Activated naive CD4-positive, alpha-beta T cell treated with anti-CD3 and anti-CD28 coated beads for 36 hours (primary cell): ENCODE data around the gene ZNF212. TPM values are rescaled to one million over a fixed set of nuclear protein-coding genes. Genes with fewer than 3 reads are reported as not detected.

Experiments
- CTCF ChIA-PET: fragments of 350-600 bp; sonication (Branson Sonifier 250); formaldehyde crosslinking; loops from one replicate; lab custom pipeline; 2021; ENCODE audit warnings: antibody characterized with exemption; lab: Charles Lee
- DNase-seq: peaks from one replicate; pipeline ENCODE4 v3.0.0-alpha.2; 2020
- H3K27ac Mint-ChIP-seq: one replicate; pipeline ENCODE4 v1.8.0; 2021; ENCODE audit warnings: mild to moderate bottlenecking, mixed read lengths
- H3K27me3 Mint-ChIP-seq: one replicate; pipeline ENCODE4 v1.8.0; 2021; ENCODE audit warnings: low read depth, mixed read lengths
- H3K36me3 Mint-ChIP-seq: one replicate; pipeline ENCODE4 v1.8.0; 2021; ENCODE audit warnings: low read depth, mixed read lengths
- H3K4me1 Mint-ChIP-seq: one replicate; pipeline ENCODE4 v1.8.0; 2021; ENCODE audit warnings: low read depth, mixed read lengths
- H3K4me3 Mint-ChIP-seq: one replicate; pipeline ENCODE4 v1.8.0; 2021; ENCODE audit warnings: mild to moderate bottlenecking, moderate library complexity, mixed read lengths
- H3K9me3 Mint-ChIP-seq: one replicate; pipeline ENCODE4 v1.8.0; 2021; ENCODE audit warnings: mixed read lengths
- intact Hi-C: fragments of 100-400 bp; cut with micrococcal nuclease; formaldehyde crosslinking; loops from one replicate; pipeline ENCODE4 v1.15.1; 2023
- total RNA-seq, 2 experiments: library from RNA; stranded (reverse); gene quantifications; one replicate each; pipeline ENCODE4 v1.2.3, GENCODE V29; 2021

Gene ZNF212
- total RNA-seq = 10 to 100 TPM in 1 of 2 experiments, 1 to 10 TPM in 1; 9.0 to 10.4 TPM

DNA sequence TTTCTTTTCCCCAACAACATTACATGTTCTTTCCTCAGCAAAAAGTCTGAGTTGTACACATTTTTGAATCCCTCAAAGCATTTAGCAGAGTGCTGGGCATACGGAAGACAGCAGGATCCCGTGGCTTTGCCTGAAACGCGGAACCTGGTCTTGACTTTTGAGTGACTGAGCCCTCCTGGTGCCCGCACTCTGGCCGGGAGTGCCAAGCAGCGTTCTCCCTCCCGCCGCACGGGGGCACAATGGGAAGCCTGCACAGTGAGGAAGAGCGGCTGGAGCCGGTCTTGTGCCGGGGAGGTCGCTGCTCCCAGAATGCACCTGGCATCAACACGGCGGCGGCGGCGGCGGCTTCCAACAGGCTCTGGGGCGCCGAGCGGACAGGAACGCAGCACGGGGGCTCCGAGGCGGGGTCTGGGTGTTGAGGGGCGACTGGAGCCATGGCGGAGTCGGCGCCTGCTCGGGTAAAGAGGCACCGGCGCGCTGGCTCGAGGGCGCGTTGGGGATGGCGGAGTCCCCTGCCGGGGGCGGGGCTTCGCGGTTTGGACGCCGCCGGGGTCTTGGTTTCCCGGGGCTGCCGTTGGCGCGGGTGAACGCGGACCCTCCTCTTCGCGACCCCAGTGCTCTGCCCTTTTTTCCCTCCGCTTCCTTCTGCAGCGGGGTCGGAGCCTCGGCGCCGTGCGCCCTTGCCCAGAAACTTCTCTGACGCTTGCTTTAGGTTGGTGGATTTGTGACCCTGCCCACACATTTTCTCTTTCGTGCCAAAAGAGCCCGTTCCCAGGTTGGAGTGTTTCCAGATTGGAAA lies at the start of gene ZNF212:
ZNF212 (plus strand) TSS at position 307 of the 799 bp plus-strand sequence; CDS start at position 435, 128 bp downstream.
- peaks cover 8% of the 10 kb centered on the region for H3K9me3 Mint-ChIP-seq
- peaks cover 38% of the 10 kb centered on the region for H3K4me1 Mint-ChIP-seq
- intact Hi-C loops = loop anchor here (1.0 to 10.0 kb wide), 9 partner anchors 9 to 545 kb away; partner anchors contain the start of genes CUL1, ZNF746 and ZNF783
- peaks cover 11% of the 10 kb centered on the region for H3K36me3 Mint-ChIP-seq
- peak; percentile 93 for DNase-seq
- peak within 1 kb of the TSS; percentile 90 for H3K27ac Mint-ChIP-seq
- H3K27me3 Mint-ChIP-seq = no peaks in the 10 kb centered on the region
- CTCF ChIA-PET = interaction anchor here (0.8 to 0.9 kb wide), 2 partner anchors 10 to 21 kb away, joined by 3 to 5 read pairs; no protein-coding TSS in a partner anchor
- peak within 1 kb of the TSS; percentile 89 for H3K4me3 Mint-ChIP-seq

DNA sequence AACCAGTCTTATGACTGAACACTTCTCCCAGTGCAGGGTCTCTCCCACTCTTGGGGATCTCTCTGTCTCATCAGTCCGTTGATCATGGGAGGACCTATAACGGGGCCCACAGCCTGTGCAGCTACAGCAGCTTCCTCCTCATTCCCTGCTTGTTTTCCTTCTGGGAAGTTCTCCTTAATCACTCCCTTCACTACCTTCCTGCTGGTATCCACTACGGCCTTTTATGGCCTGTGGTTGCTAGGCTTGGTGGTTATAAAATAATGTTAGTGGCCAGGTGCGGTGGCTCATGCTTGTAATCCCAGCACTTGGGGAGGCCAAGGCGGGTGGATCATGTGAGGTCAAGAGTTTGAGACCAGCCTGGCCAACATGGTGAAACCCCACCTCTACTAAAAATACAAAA lies 47.6 kb upstream of the ZNF212 start:
- peak overlapping the region; percentile 66 for H3K4me3 Mint-ChIP-seq
- H3K9me3 Mint-ChIP-seq = no peaks in the 10 kb centered on the region
- intact Hi-C loops = no loop called here
- H3K36me3 Mint-ChIP-seq = peaks cover under 1% of the 10 kb centered on the region
- no peak for DNase-seq
- peaks cover 9% of the 10 kb centered on the region for H3K4me1 Mint-ChIP-seq
- CTCF ChIA-PET = interaction anchor here (1.3 kb wide), 1 partner anchor 101 kb away, joined by 3 read pairs; no protein-coding TSS in a partner anchor
- H3K27me3 Mint-ChIP-seq = no peaks in the 10 kb centered on the region
- no peak overlapping the region for H3K27ac Mint-ChIP-seq

- no peak for DNase-seq
- peaks cover 20% of the 10 kb centered on the region for H3K36me3 Mint-ChIP-seq
- H3K9me3 Mint-ChIP-seq = no peaks in the 10 kb centered on the region
- CTCF ChIA-PET = interaction anchor here (0.6 to 3.0 kb wide), 17 partner anchors 15 to 301 kb away, joined by 3 to 7 read pairs (median 5); partner anchors contain the start of genes ZNF398, ZNF425, ZNF777 and ZNF783
- intact Hi-C loops = loop anchor here (1.0 to 5.0 kb wide), 6 partner anchors 48 to 430 kb away; partner anchors contain the start of genes PDIA4, ZNF398 and ZNF425
- peak overlapping the region; percentile 63 for H3K27ac Mint-ChIP-seq
- peak overlapping the region; percentile 81 for H3K4me3 Mint-ChIP-seq
- no peaks in the 10 kb centered on the region for H3K27me3 Mint-ChIP-seq
- H3K4me1 Mint-ChIP-seq = peaks cover 30% of the 10 kb centered on the region
Measured at GRCh38 chr7:149194799-149195179, 44.7 kb upstream of the ZNF212 start.

DNA sequence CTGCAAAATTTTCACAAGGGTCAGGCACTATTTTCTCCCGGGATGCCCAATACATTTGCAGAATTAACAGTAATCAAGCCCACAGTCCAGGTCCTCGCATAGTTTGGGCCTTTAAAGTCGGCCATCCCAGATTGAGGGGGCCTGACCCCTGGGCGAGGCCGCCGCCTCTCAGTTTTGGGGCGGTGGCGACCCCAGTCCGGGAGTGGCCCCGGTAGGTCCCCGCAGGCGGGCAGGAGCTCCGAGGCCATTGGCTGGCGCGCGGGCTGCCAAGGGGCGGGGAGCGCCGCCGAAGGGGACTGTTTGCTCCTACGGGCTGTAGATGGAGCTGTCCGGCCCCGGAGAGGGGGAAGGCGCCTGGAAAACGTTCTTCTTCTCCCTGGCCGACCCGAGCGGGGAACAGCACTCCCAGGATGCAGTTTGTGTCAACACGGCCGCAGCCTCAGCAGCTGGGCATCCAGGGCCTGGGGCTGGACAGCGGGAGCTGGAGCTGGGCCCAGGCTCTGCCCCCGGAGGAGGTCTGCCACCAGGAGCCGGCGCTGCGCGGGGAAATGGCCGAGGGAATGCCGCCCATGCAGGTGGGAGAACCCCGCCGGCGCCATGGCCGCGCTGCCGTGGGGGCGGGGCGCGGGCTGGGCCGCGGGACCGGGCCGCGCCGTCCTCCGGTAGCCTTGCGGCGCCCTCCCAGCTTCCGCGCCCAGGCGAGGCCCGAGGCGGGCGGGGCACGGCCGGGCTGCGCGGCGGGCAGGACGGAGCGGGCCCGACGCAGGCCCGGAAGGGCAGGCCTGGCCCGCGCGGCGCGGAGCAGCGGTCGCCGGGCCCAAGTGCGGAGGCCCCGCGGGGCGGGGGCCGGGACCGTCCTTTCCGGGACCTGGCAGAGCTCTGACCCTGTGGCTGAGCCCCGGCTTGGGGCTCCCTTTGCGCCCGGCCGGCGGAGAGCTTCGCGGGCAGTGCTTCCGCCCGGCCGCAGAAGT lies 44.0 kb upstream of the ZNF212 start, which contains the start of gene ZNF282:
ZNF282 (plus strand) TSS at position 367 of the 971 bp plus-strand sequence; CDS start at position 411, 44 bp downstream.
- peaks cover 25% of the 10 kb centered on the region for H3K36me3 Mint-ChIP-seq
- intact Hi-C loops = loop anchor here (1.0 to 5.0 kb wide), 10 partner anchors 44 to 429 kb away; partner anchors contain the start of genes PDIA4, ZNF212, ZNF398 and ZNF425
- H3K27ac Mint-ChIP-seq = peak within 1 kb of the TSS; percentile 78
- CTCF ChIA-PET = interaction anchor here (0.6 to 3.0 kb wide), 20 partner anchors 10 to 301 kb away, joined by 3 to 8 read pairs (median 4); partner anchors contain the start of genes ZNF398, ZNF425, ZNF777 and ZNF783
- peak; percentile 85 for DNase-seq
- peaks cover 30% of the 10 kb centered on the region for H3K4me1 Mint-ChIP-seq
- peak within 1 kb of the TSS; percentile 85 for H3K4me3 Mint-ChIP-seq
- no peaks in the 10 kb centered on the region for H3K9me3 Mint-ChIP-seq
- no peaks in the 10 kb centered on the region for H3K27me3 Mint-ChIP-seq

- Mint-ChIP-seq H3K9me3 (no peaks in the 10 kb centered on the region), H3K4me1 (peaks cover 29% of the 10 kb centered on the region), H3K36me3 (peaks cover 29% of the 10 kb centered on the region), H3K27me3 (no peaks in the 10 kb centered on the region), H3K4me3 (peak overlapping the region; percentile 85), H3K27ac (peak overlapping the region; percentile 78)
- intact Hi-C loops = loop anchor here (1.0 to 5.0 kb wide), 5 partner anchors 43 to 301 kb away; partner anchors contain the start of genes ZNF212 and ZNF746
- peak; percentile 17 for DNase-seq
- CTCF ChIA-PET = interaction anchor here (1.0 to 3.0 kb wide), 13 partner anchors 11 to 227 kb away, joined by 3 to 8 read pairs (median 6); partner anchors contain the start of genes ZNF398, ZNF425 and ZNF783
Measured at GRCh38 chr7:149196151-149196704, 43.2 kb upstream of the ZNF212 start.

GRCh38 chr7:149196705-149197171 lies 42.7 kb upstream of the ZNF212 start:
- CTCF ChIA-PET = interaction anchor here (1.6 to 3.0 kb wide), 3 partner anchors 50 to 226 kb away, joined by 3 to 7 read pairs (median 6); partner anchors contain the start of gene ZNF398
- Mint-ChIP-seq H3K36me3 (peaks cover 33% of the 10 kb centered on the region), H3K27ac (peak overlapping the region; percentile 78), H3K9me3 (no peaks in the 10 kb centered on the region), H3K4me1 (peaks cover 30% of the 10 kb centered on the region), H3K4me3 (peak overlapping the region; percentile 85), H3K27me3 (no peaks in the 10 kb centered on the region)
- DNase-seq = peak; percentile 13
- intact Hi-C loops = loop anchor here (1.0 to 5.0 kb wide), 5 partner anchors 43 to 300 kb away; partner anchors contain the start of genes ZNF212 and ZNF746

DNA sequence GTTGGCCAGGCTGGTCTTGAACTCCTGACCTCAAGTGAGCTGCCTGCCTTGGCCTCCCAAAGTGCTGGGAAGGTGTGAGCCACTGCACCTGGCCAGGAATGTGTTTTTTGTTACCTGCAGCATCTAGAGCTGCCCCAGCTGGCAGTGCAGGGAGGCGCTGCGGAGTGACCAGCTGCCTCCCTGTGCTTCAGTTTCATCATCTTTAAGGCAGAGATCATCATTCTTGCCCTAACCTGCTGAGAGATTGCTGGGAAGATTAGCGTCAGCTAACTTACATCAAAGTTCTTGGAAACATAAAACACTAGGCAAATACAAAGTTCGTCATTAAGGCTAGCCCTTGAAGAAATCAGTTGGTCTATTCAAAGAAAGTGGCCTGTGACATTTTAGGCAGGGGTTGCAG lies 41.8 kb upstream of the ZNF212 start:
- H3K27ac Mint-ChIP-seq = no peak overlapping the region
- no peak for DNase-seq
- no peaks in the 10 kb centered on the region for H3K9me3 Mint-ChIP-seq
- CTCF ChIA-PET = interaction anchor here (1.6 kb wide), 1 partner anchor 225 kb away, joined by 3 read pairs; no protein-coding TSS in a partner anchor
- H3K36me3 Mint-ChIP-seq = peaks cover 35% of the 10 kb centered on the region
- no peaks in the 10 kb centered on the region for H3K27me3 Mint-ChIP-seq
- peaks cover 31% of the 10 kb centered on the region for H3K4me1 Mint-ChIP-seq
- peak overlapping the region; percentile 85 for H3K4me3 Mint-ChIP-seq
- intact Hi-C loops = loop anchor here (1.0 to 5.0 kb wide), 3 partner anchors 12 to 299 kb away; partner anchors contain the start of gene ZNF746

GRCh38 chr7:149198161-149198816 lies 41.2 kb upstream of the ZNF212 start:
- Mint-ChIP-seq H3K36me3 (peaks cover 40% of the 10 kb centered on the region), H3K27me3 (no peaks in the 10 kb centered on the region), H3K9me3 (no peaks in the 10 kb centered on the region), H3K4me3 (no peak overlapping the region), H3K4me1 (peaks cover 31% of the 10 kb centered on the region), H3K27ac (no peak overlapping the region)
- intact Hi-C loops = loop anchor here (1.0 to 5.0 kb wide), 2 partner anchors 11 to 211 kb away; no protein-coding TSS in a partner anchor
- CTCF ChIA-PET = no interaction called here
- no peak for DNase-seq

DNA sequence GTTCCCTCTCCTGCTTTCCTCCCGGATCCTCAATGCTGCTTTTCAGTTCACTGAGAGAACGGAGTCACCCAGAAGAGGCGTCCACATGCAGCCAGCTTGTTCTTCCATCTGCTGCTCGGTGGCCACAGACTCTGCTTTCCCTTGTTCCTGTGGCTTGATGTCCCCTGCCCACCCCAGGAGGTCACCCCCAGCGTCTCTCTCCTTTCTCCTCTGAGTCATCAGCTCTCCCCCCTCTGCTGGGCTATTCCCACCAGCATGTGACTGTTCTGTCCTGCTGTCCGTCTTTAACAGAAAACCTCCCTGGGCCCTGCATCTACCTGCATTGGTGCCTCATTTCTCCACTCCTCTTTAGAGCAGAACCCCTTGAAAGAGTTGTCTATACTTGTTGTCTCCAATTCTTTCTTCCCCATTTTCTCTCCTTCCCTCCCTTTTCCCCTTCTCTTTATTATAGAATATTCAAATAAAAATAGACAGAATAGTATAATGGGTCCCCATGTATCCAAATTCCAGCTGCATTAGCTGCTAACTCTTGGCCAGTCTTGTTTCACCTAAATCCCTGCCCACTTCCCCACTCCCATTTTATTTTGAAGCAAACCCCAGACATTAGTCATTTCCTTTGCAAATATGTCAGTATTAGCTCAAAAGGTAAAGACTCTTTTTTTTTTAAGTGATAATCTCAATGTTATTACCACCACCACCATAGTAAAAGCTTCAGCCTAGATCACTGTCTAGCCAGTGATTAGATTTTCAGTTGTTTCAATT lies 40.0 kb upstream of the ZNF212 start:
- Mint-ChIP-seq H3K27me3 (no peaks in the 10 kb centered on the region), H3K4me1 (peaks cover 31% of the 10 kb centered on the region), H3K27ac (peak overlapping the region; percentile 31), H3K4me3 (no peak overlapping the region), H3K9me3 (no peaks in the 10 kb centered on the region), H3K36me3 (peaks cover 49% of the 10 kb centered on the region)
- CTCF ChIA-PET = interaction anchor here (0.7 to 1.0 kb wide), 2 partner anchors 10 to 29 kb away, joined by 3 read pairs; no protein-coding TSS in a partner anchor
- no peak for DNase-seq
- intact Hi-C loops = loop anchor here (5.0 kb wide), 1 partner anchor 212 kb away; no protein-coding TSS in a partner anchor

DNA sequence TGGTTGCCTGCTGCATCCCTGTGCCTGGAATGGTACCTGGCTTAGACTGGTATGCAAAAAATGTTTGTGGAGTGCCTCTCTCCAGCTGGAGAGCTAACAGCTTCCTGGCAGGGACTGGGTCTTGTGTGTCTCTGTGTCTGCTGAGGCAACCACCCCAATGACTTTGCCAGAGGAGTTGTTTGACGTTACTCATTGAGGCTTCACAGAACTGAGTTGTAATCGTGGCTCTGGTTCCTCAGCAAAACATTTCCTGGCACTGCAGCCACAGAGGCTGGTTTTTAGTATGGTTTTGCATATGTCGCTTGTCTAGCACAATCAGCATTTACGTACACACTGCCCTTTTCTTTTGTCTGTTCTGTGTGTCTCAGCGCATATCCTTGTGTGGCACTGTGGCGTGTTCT lies 36.6 kb upstream of the ZNF212 start:
- intact Hi-C loops = no loop called here
- Mint-ChIP-seq H3K27me3 (no peaks in the 10 kb centered on the region), H3K4me1 (peaks cover 16% of the 10 kb centered on the region), H3K4me3 (no peak overlapping the region), H3K36me3 (peaks cover 58% of the 10 kb centered on the region), H3K9me3 (no peaks in the 10 kb centered on the region), H3K27ac (peak overlapping the region; percentile 64)
- peak; percentile 16 for DNase-seq
- CTCF ChIA-PET = interaction anchor here (0.6 kb wide), 1 partner anchor 203 kb away, joined by 4 read pairs; no protein-coding TSS in a partner anchor
